H1 (cell line): ENCODE results near the gene KCNA10.

ENCODE experiments used
- HDAC6 ChIP-seq: IDR thresholded peaks from one replicate; pipeline ENCODE4 v1.7.1; 2012; ENCODE audit warnings: low read depth, mild to moderate bottlenecking, inconsistent platforms, low read length, moderate library complexity
- POLR2A ChIP-seq, 2 experiments: IDR thresholded peaks; 1 replicate in 1 of 2; 2 replicates in 1 of 2; pipeline ENCODE4 v1.6.1; 2011; ENCODE audit warnings: low read depth in 2 of 2, low read length in 2 of 2, mild to moderate bottlenecking in 2 of 2; ENCODE audit errors: control extremely low read depth in 1 of 2
- POLR2AphosphoS5 ChIP-seq: IDR thresholded peaks from 2 replicates; pipeline ENCODE4 v1.6.1; 2011; ENCODE audit warnings: low read depth, low read length
- RAD21 ChIP-seq, 2 experiments: IDR thresholded peaks in 1 of 2; conservative IDR thresholded peaks in 1 of 2; 2 replicates each; pipeline ENCODE4 v1.6.1; 2011; ENCODE audit warnings: low read depth in 2 of 2, low read length in 2 of 2, improper control_type of control experiment in 1 of 2, inconsistent platforms in 1 of 2, mild to moderate bottlenecking in 1 of 2, moderate library complexity in 1 of 2
- RXRA ChIP-seq: IDR thresholded peaks from 2 replicates; pipeline ENCODE4 v1.6.1; 2011; ENCODE audit warnings: low read depth, mild to moderate bottlenecking, low read length, moderate library complexity; ENCODE audit not compliant: insufficient read depth
- SIX5 ChIP-seq: IDR thresholded peaks from 2 replicates; pipeline ENCODE4 v1.6.1; 2011; ENCODE audit warnings: mild to moderate bottlenecking, low read depth, low read length
- YY1 ChIP-seq: IDR thresholded peaks from 2 replicates; pipeline ENCODE4 v1.6.1; 2011; ENCODE audit warnings: low read depth, mild to moderate bottlenecking, low read length
- TF ChIP-seq, protein P1 (sequence below), 3 experiments: IDR thresholded peaks; 1 replicate in 2 of 3; 2 replicates in 1 of 3; pipeline versions ENCODE4 v1.5.1 to v1.6.1; 2011; ENCODE audit warnings: low read length in 3 of 3, mild to moderate bottlenecking in 3 of 3, inconsistent platforms in 2 of 3, low read depth in 1 of 3, moderate library complexity in 1 of 3; ENCODE audit not compliant: insufficient read depth in 1 of 3; ENCODE audit errors: control extremely low read depth in 1 of 3

DNA sequence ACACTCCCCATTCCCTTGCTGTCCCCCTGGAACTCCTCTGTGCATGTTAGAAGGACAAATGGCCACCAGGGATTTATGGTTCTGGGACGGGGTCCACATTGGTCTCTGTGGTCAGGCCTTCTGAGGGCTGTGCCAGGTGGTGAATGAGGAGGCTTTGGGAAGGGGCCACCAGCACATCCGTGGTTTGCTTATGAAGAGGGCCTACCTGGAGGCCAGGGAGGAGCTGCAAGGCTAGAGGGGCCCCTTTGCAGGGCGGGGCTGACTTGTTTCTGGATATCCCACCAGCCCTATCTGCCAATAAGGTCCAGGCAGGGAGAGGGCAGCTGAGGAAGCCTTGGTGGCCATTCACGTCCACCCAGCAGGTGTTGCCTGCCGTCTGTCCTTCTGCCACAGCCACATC lies 24.9 kb downstream of the KCNA10 start:
- TF ChIP-seq, protein P1, sequence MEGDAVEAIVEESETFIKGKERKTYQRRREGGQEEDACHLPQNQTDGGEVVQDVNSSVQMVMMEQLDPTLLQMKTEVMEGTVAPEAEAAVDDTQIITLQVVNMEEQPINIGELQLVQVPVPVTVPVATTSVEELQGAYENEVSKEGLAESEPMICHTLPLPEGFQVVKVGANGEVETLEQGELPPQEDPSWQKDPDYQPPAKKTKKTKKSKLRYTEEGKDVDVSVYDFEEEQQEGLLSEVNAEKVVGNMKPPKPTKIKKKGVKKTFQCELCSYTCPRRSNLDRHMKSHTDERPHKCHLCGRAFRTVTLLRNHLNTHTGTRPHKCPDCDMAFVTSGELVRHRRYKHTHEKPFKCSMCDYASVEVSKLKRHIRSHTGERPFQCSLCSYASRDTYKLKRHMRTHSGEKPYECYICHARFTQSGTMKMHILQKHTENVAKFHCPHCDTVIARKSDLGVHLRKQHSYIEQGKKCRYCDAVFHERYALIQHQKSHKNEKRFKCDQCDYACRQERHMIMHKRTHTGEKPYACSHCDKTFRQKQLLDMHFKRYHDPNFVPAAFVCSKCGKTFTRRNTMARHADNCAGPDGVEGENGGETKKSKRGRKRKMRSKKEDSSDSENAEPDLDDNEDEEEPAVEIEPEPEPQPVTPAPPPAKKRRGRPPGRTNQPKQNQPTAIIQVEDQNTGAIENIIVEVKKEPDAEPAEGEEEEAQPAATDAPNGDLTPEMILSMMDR (IDR thresholded peaks at IDR 0.05; ENCODE audit: control extremely low read depth in 1 of 3, insufficient read depth in 1 of 3, low read depth in 1 of 3, low read length in 3 of 3): no peak
- TF ChIP-seq RXRA (no peak), HDAC6 (no peak), POLR2A (IDR thresholded peaks at IDR 0.05; ENCODE audit: control extremely low read depth in 1 of 2, low read depth in 2 of 2, low read length in 2 of 2) (no peak), SIX5 (no peak), POLR2AphosphoS5 (no peak), YY1 (no peak), RAD21 (IDR thresholded peaks at IDR 0.05 in 1 of 2, conservative IDR thresholded peaks at IDR 0.05 in 1 of 2; ENCODE audit: low read depth in 2 of 2, low read length in 2 of 2) (no peak)
